ENCODE results near the gene NRG2.

GRCh38 chr5:139914218-139914807, 128.8 kb downstream of the NRG2 start:
- TF ChIP-seq CTCF (IDR thresholded peaks at IDR 0.05) (no peak), POLR2A (IDR thresholded peaks at IDR 0.05) (no peak)
